CD4-positive, CD25-positive, alpha-beta regulatory T cell (primary cell): ENCODE results near the gene EVL. TPM values are rescaled to one million over a fixed set of nuclear protein-coding genes. Genes with fewer than 3 reads are reported as not detected.

Experiments used
- ATAC-seq, 2 donors: fragments of 150-1000 bp; cut with Tn5 transposase; one replicate each; pipeline ENCODE4 v1.10.0; 2021; ENCODE audit warnings: low read depth in 2 of 2, moderate number of reproducible peaks in 2 of 2, moderate library complexity in 1 of 2
- DNase-seq, 3 donors: peaks; one replicate each; pipeline versions ENCODE4 v3.0.0 to v3.0.0-alpha.2; 2012 to 2022; ENCODE audit warnings: mixed read lengths in 1 of 3
- H3K27ac ChIP-seq: one replicate; pipeline ENCODE4 v1.7.0; 2013; ENCODE audit warnings: mild to moderate bottlenecking, low read length; ENCODE audit not compliant: insufficient read depth, poor library complexity, severe bottlenecking
- H3K27me3 ChIP-seq: one replicate; pipeline ENCODE4 v1.7.0; 2013; ENCODE audit warnings: low read length; ENCODE audit not compliant: control insufficient read depth, insufficient read depth
- H3K36me3 ChIP-seq: one replicate; pipeline ENCODE4 v1.7.0; 2013; ENCODE audit warnings: mild to moderate bottlenecking, low read length, moderate library complexity; ENCODE audit not compliant: control insufficient read depth, insufficient read depth
- H3K4me1 ChIP-seq: 2 replicates; pipeline ENCODE4 v1.7.0; 2013; ENCODE audit warnings: mild to moderate bottlenecking, low read length; ENCODE audit not compliant: insufficient read depth, control insufficient read depth, poor library complexity, severe bottlenecking
- H3K4me3 ChIP-seq: one replicate; pipeline ENCODE4 v1.7.0; 2013; ENCODE audit warnings: low read depth, mild to moderate bottlenecking, low read length, moderate library complexity
- H3K9me3 ChIP-seq, 2 experiments: 1 replicate in 1 of 2; 2 replicates in 1 of 2; pipeline ENCODE4 v1.7.0; 2013; ENCODE audit warnings: low read length in 2 of 2, mild to moderate bottlenecking in 1 of 2, moderate library complexity in 1 of 2; ENCODE audit not compliant: control insufficient read depth in 2 of 2
- H3K27ac Mint-ChIP-seq, 3 donors: one replicate each; pipeline ENCODE4 v1.8.0; 2020 to 2022; ENCODE audit warnings: mild to moderate bottlenecking in 3 of 3, mixed read lengths in 3 of 3, moderate library complexity in 2 of 3
- H3K27me3 Mint-ChIP-seq: one replicate; pipeline ENCODE4 v1.8.0; 2022; ENCODE audit warnings: mild to moderate bottlenecking, mixed read lengths
- H3K36me3 Mint-ChIP-seq: one replicate; pipeline ENCODE4 v1.8.0; 2020; ENCODE audit warnings: mixed read lengths
- H3K4me1 Mint-ChIP-seq, 4 donors: one replicate each; pipeline ENCODE4 v1.8.0; 2020 to 2022; ENCODE audit warnings: mixed read lengths in 4 of 4, mild to moderate bottlenecking in 1 of 4
- H3K4me3 Mint-ChIP-seq, 4 donors: one replicate each; pipeline ENCODE4 v1.8.0; 2020 to 2022; ENCODE audit warnings: mild to moderate bottlenecking in 4 of 4, mixed read lengths in 4 of 4, moderate library complexity in 3 of 4
- H3K9me3 Mint-ChIP-seq, 7 donors: one replicate each; pipeline ENCODE4 v1.8.0; 2020 to 2022; ENCODE audit warnings: mixed read lengths in 7 of 7, mild to moderate bottlenecking in 3 of 7, moderate library complexity in 2 of 7
- polyA plus RNA-seq, 4 donors: library from polyadenylated mRNA; unstranded; fragments of 300-500 nt; fragmentation: Illumina TruSeq; gene quantifications; one replicate each; pipeline ENCODE4 v1.2.3, GENCODE V29; 2021
- total RNA-seq: library from RNA; stranded (reverse); gene quantifications from one replicate; pipeline ENCODE4 v1.2.3, GENCODE V29; 2022

EVL gene
- total and polyA plus RNA-seq, 5 donors from 2014 or later = 118 to 1,219 (median 140) TPM

DNA sequence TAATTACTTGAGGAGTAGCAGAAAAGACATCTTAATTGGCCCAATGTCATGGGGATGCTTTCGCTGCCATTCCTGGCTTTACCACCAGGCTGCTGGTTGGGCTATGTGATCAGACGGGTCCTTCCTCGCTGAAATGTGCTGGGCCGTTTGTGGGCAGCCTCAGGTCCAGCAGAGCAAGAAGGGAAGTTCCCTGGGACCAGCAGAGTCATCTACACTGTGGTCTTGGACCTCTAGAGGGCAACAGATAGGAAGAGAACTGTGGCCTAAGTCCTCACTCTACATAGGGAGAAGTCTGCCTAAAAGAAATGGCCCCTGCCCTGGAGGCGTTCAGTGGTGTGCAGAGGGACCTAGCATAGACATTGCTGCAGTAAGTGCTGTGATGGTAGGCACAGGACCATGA lies 10.9 kb downstream of the EVL start:
- H3K27ac Mint-ChIP-seq = peak overlapping the region; percentile 91 to 100 (median 97)
- Histone ChIP-seq H3K36me3 (peaks cover 76% of the 10 kb centered on the region), H3K4me1 (peaks cover 100% of the 10 kb centered on the region), H3K9me3 (no peaks in the 10 kb centered on the region), H3K4me3 (peak overlapping the region; percentile 45), H3K27me3 (no peaks in the 10 kb centered on the region), H3K27ac (peak overlapping the region; percentile 95)
- H3K9me3 Mint-ChIP-seq = peaks cover 0 to 1% (median 0%) of the 10 kb centered on the region in 7 donors
- DNase-seq (peak in 1 of 3 donors; percentile 57), ATAC-seq (peak; percentile 9 to 12)
- H3K4me1 Mint-ChIP-seq = peaks cover 33 to 97% (median 76%) of the 10 kb centered on the region in 4 donors
- no peaks in the 10 kb centered on the region for H3K27me3 Mint-ChIP-seq
- H3K4me3 Mint-ChIP-seq = peak overlapping the region; percentile 87 to 92 (median 90)
- peaks cover 72% of the 10 kb centered on the region for H3K36me3 Mint-ChIP-seq

DNA sequence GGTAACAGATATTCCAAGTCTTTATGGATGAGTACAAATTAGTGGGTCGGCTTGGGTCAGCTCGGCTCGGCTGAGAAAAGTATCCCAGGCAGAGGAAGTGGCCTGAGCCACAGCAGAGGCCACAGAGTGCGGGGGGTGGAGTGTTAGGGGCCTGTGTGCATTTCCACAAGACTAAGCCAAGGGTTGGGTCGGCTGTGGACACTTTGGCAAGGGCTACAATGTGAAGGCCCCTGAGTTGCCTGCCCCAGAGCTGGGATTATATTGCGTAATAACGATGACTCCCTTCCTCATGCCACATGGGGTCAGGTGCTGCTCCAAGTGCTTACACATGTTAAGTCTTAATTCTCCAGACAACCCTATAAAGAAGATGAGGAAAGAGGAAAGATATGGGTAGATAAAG lies 11.4 kb downstream of the EVL start:
- no peaks in the 10 kb centered on the region for H3K27me3 ChIP-seq
- peak overlapping the region; percentile 87 to 92 (median 90) for H3K4me3 Mint-ChIP-seq
- no peak for ATAC-seq
- peaks cover 100% of the 10 kb centered on the region for H3K4me1 ChIP-seq
- H3K36me3 Mint-ChIP-seq = peaks cover 72% of the 10 kb centered on the region
- H3K4me3 ChIP-seq = peak overlapping the region; percentile 45
- DNase-seq = no peak
- no peaks in the 10 kb centered on the region for H3K27me3 Mint-ChIP-seq
- peaks cover 0 to 1% (median 0%) of the 10 kb centered on the region in 7 donors for H3K9me3 Mint-ChIP-seq
- no peaks in the 10 kb centered on the region for H3K9me3 ChIP-seq
- peaks cover 33 to 98% (median 77%) of the 10 kb centered on the region in 4 donors for H3K4me1 Mint-ChIP-seq
- peak overlapping the region; percentile 91 to 100 (median 97) for H3K27ac Mint-ChIP-seq
- H3K36me3 ChIP-seq = peaks cover 72% of the 10 kb centered on the region
- peak overlapping the region; percentile 95 for H3K27ac ChIP-seq

GRCh38 chr14:100077441-100077840 lies 12.2 kb downstream of the EVL start:
- Mint-ChIP-seq H3K27me3 (no peaks in the 10 kb centered on the region), H3K4me1 (peaks cover 36 to 100% (median 80%) of the 10 kb centered on the region in 4 donors), H3K9me3 (peaks cover 0 to 1% (median 0%) of the 10 kb centered on the region in 7 donors), H3K36me3 (peaks cover 73% of the 10 kb centered on the region), H3K27ac (peak overlapping the region; percentile 91 to 100 (median 97)), H3K4me3 (peak overlapping the region; percentile 87 to 92 (median 90))
- Histone ChIP-seq H3K4me1 (peaks cover 100% of the 10 kb centered on the region), H3K4me3 (peak overlapping the region; percentile 45), H3K27ac (peak overlapping the region; percentile 95), H3K9me3 (no peaks in the 10 kb centered on the region), H3K36me3 (peaks cover 66% of the 10 kb centered on the region), H3K27me3 (no peaks in the 10 kb centered on the region)
- DNase-seq = no peak
- no peak for ATAC-seq

DNA sequence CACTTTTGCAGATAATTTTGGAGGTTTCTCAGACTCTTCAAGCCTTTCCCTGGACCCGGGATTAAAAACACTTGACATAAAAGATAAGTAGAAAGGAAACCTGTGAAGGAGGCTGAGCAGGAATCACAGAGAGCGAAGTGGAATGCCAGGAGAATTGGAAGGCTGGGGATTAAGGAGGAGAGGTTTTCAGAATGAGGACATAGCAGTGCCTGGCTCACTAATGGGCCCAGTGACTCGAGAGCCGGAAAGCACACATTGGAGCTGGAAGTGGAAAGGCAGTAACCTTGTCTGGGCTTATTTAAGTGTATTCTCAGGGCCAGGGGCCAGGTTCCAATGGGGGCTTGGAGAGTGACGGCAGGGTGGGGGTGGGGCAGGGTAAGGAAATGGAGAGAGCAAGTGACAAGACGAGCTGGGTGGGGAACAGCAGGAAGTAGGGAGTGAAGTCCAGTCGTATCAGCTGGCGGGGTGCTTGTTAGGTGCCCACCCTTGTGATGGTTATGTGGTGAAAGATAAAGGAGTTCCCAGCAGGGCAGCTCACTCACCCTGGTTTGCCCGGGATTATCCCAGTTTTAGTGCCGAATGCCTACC lies 13.1 kb downstream of the EVL start:
- Histone ChIP-seq H3K9me3 (no peaks in the 10 kb centered on the region), H3K4me1 (peaks cover 100% of the 10 kb centered on the region), H3K27ac (peak overlapping the region; percentile 95), H3K27me3 (no peaks in the 10 kb centered on the region), H3K4me3 (peak overlapping the region; percentile 80), H3K36me3 (peaks cover 64% of the 10 kb centered on the region)
- H3K27me3 Mint-ChIP-seq = no peaks in the 10 kb centered on the region
- peaks cover 0 to 1% (median 0%) of the 10 kb centered on the region in 7 donors for H3K9me3 Mint-ChIP-seq
- H3K4me3 Mint-ChIP-seq = peak overlapping the region; percentile 87 to 93 (median 90)
- H3K36me3 Mint-ChIP-seq = peaks cover 72% of the 10 kb centered on the region
- ATAC-seq (no peak), DNase-seq (no peak)
- H3K4me1 Mint-ChIP-seq = peaks cover 39 to 100% (median 79%) of the 10 kb centered on the region in 4 donors
- H3K27ac Mint-ChIP-seq = peak overlapping the region; percentile 96 to 100 (median 97)

DNA sequence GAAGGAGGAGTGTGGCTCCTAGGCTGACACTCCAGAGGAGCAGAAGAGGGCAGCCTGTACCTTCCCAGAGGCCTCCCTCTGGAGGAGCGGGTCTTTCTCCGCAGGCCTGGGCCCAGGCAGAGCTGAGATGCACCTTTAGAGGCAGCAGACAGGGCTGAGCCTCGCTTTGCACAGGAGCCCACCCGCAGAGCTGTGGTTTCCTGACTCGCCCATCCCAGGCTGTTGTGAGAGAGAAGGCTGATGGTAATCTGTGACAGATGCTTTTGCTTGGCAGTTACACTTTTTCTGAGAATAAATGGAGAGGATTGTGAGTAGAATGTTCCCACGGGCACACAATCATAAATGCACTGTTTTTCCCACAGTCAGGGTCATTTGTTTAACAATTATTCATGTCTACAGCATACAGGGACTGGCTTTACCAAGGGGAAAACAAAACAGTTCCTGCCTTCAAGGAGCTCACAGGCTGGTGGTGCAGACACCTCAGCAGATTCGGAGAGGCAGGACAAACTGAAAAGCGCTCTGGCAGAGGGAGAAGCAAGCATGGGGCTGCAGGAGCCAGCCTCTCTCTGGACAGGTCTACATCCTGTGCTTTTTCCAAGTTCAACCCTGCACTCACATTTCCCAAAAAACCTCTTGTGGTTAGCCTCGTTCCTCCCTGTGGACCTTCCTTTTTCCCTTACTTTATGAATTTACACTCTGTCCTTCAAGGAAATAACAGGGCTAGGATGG lies 13.9 kb downstream of the EVL start:
- H3K4me3 Mint-ChIP-seq = peak overlapping the region; percentile 87 to 93 (median 90)
- peak; percentile 86 to 87 for ATAC-seq
- no peaks in the 10 kb centered on the region for H3K9me3 ChIP-seq
- H3K27ac Mint-ChIP-seq = peak overlapping the region; percentile 96 to 100 (median 97)
- H3K27me3 Mint-ChIP-seq = no peaks in the 10 kb centered on the region
- H3K4me1 ChIP-seq = peaks cover 100% of the 10 kb centered on the region
- peaks cover 59% of the 10 kb centered on the region for H3K36me3 ChIP-seq
- H3K27ac ChIP-seq = peak overlapping the region; percentile 95
- H3K4me1 Mint-ChIP-seq = peaks cover 43 to 100% (median 83%) of the 10 kb centered on the region in 4 donors
- peak overlapping the region; percentile 80 for H3K4me3 ChIP-seq
- peaks cover 66% of the 10 kb centered on the region for H3K36me3 Mint-ChIP-seq
- peaks cover 0 to 1% (median 0%) of the 10 kb centered on the region in 7 donors for H3K9me3 Mint-ChIP-seq
- no peaks in the 10 kb centered on the region for H3K27me3 ChIP-seq
- DNase-seq = peak; percentile 77 to 93 (median 86)

- H3K4me3 ChIP-seq = peak overlapping the region; percentile 80
- peaks cover 59% of the 10 kb centered on the region for H3K36me3 ChIP-seq
- Mint-ChIP-seq H3K4me1 (peaks cover 48 to 100% (median 83%) of the 10 kb centered on the region in 4 donors), H3K36me3 (peaks cover 66% of the 10 kb centered on the region), H3K27me3 (no peaks in the 10 kb centered on the region), H3K9me3 (peaks cover 0 to 1% (median 0%) of the 10 kb centered on the region in 7 donors), H3K4me3 (peak overlapping the region; percentile 87 to 93 (median 90)), H3K27ac (peak overlapping the region; percentile 96 to 100 (median 97))
- no peak for ATAC-seq
- peak overlapping the region; percentile 95 for H3K27ac ChIP-seq
- peaks cover 100% of the 10 kb centered on the region for H3K4me1 ChIP-seq
- no peak for DNase-seq
- H3K27me3 ChIP-seq = no peaks in the 10 kb centered on the region
- no peaks in the 10 kb centered on the region for H3K9me3 ChIP-seq
Observed at GRCh38 chr14:100079726-100080005, 14.4 kb downstream of the EVL start.

DNA sequence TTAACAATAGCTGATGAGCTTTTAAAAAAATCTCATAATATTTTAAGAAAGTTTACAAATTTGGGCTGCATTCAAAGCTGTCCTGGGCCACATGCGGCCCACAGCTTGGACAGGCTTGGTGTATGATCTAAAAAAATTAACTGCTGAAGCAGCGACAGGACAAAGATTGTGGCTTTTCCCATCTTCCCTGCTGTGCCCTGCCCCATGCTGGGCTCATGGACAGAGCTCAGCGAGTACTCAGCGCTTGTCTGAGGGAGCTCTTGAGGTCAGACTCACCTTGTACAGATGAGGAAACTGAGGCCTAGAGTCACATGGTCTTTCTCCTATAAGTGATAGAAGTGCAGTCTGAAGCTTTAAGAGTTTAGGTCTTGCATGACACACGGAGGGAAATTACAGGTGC lies 15.0 kb downstream of the EVL start:
- Histone ChIP-seq H3K4me1 (peaks cover 100% of the 10 kb centered on the region), H3K27ac (peak overlapping the region; percentile 95), H3K9me3 (no peaks in the 10 kb centered on the region), H3K4me3 (peak overlapping the region; percentile 80), H3K27me3 (no peaks in the 10 kb centered on the region), H3K36me3 (peaks cover 60% of the 10 kb centered on the region)
- no peaks in the 10 kb centered on the region for H3K27me3 Mint-ChIP-seq
- ATAC-seq = no peak
- peaks cover 67% of the 10 kb centered on the region for H3K36me3 Mint-ChIP-seq
- DNase-seq = no peak
- no peaks in the 10 kb centered on the region for H3K9me3 Mint-ChIP-seq
- peak overlapping the region; percentile 96 to 100 (median 97) for H3K27ac Mint-ChIP-seq
- peaks cover 53 to 100% (median 83%) of the 10 kb centered on the region in 4 donors for H3K4me1 Mint-ChIP-seq
- peak overlapping the region; percentile 87 to 93 (median 90) for H3K4me3 Mint-ChIP-seq
